CD14-positive monocyte (primary cell): ENCODE data around the gene NPPA. TPM values are rescaled to one million over a fixed set of nuclear protein-coding genes. Genes with fewer than 3 reads are reported as not detected.

Experiments used
- DNase-seq, 3 donors: peaks; one replicate each; pipeline ENCODE4 v3.0.0-alpha.2; 2011 to 2022
- H2AFZ ChIP-seq: 2 replicates; pipeline ENCODE4 v1.6.0; 2012; ENCODE audit warnings: mild to moderate bottlenecking, low read depth, low read length, inconsistent platforms; ENCODE audit not compliant: insufficient read depth, poor library complexity, severe bottlenecking
- H3K27ac ChIP-seq, 2 donors: 1 replicate in 1 of 2; 2 replicates in 1 of 2; pipeline ENCODE4 v1.5.1; 2012 to 2013; ENCODE audit warnings: low read length in 2 of 2, control low read depth in 1 of 2, inconsistent platforms in 1 of 2, low read depth in 1 of 2, mild to moderate bottlenecking in 1 of 2
- H3K27me3 ChIP-seq, 2 donors: one replicate each; pipeline versions ENCODE4 v1.6.0 to v1.6.1; 2011 to 2013; ENCODE audit warnings: low read length in 2 of 2; ENCODE audit not compliant: control insufficient read depth in 2 of 2, insufficient read depth in 2 of 2
- H3K36me3 ChIP-seq, 2 donors: replicated peaks in 1 of 2; 1 replicate in 1 of 2; 2 replicates in 1 of 2; pipeline versions ENCODE4 v1.5.1 to v1.6.1; 2012 to 2013; ENCODE audit warnings: low read length in 2 of 2, control low read depth in 1 of 2, inconsistent platforms in 1 of 2, mild to moderate bottlenecking in 1 of 2; ENCODE audit not compliant: insufficient read depth in 2 of 2, control insufficient read depth in 1 of 2
- H3K4me1 ChIP-seq, 2 donors: 1 replicate in 1 of 2; 2 replicates in 1 of 2; pipeline versions ENCODE4 v1.5.1 to v1.6.1; 2012 to 2013; ENCODE audit warnings: low read length in 2 of 2, control low read depth in 1 of 2, inconsistent platforms in 1 of 2, mild to moderate bottlenecking in 1 of 2, moderate library complexity in 1 of 2; ENCODE audit not compliant: insufficient read depth in 2 of 2, control insufficient read depth in 1 of 2
- H3K4me2 ChIP-seq: replicated peaks from 2 replicates; pipeline ENCODE3; 2012; ENCODE audit warnings: low read length, moderate library complexity, mild to moderate bottlenecking; ENCODE audit not compliant: poor library complexity, severe bottlenecking; ENCODE audit errors: extremely low read depth
- H3K4me3 ChIP-seq, 3 experiments: fragments of 200-600 bp in 1 of 3; sonication (generic) in 1 of 3; replicated peaks in 1 of 3; 1 replicate in 2 of 3; 2 replicates in 1 of 3; pipeline ENCODE4 v1.5.1; 2011 to 2013; ENCODE audit warnings: low read length in 3 of 3, mild to moderate bottlenecking in 3 of 3, control low read depth in 2 of 3, low read depth in 2 of 3, inconsistent platforms in 1 of 3, moderate library complexity in 1 of 3
- H3K79me2 ChIP-seq: 2 replicates; pipeline ENCODE4 v1.6.0; 2012; ENCODE audit warnings: mild to moderate bottlenecking, control low read depth, inconsistent platforms, low read length, moderate library complexity; ENCODE audit not compliant: insufficient read depth
- H3K9ac ChIP-seq: 2 replicates; pipeline ENCODE4 v1.6.0; 2017; ENCODE audit warnings: low read length, mild to moderate bottlenecking; ENCODE audit not compliant: insufficient read depth, poor library complexity, severe bottlenecking
- H3K9me3 ChIP-seq, 2 donors: replicated peaks in 1 of 2; 1 replicate in 1 of 2; 2 replicates in 1 of 2; pipeline versions ENCODE4 v1.5.1 to v1.6.1; 2012 to 2013; ENCODE audit warnings: low read length in 2 of 2, control low read depth in 1 of 2; ENCODE audit not compliant: control insufficient read depth in 1 of 2, insufficient read depth in 1 of 2
- H4K20me1 ChIP-seq: 2 replicates; pipeline ENCODE4 v1.6.0; 2012; ENCODE audit warnings: mild to moderate bottlenecking, low read length, control low read depth, moderate library complexity; ENCODE audit not compliant: insufficient read depth
- H3K27ac Mint-ChIP-seq, 7 donors: one replicate each; pipeline ENCODE4 v1.8.0; 2020; ENCODE audit warnings: mild to moderate bottlenecking in 7 of 7, mixed read lengths in 7 of 7, moderate library complexity in 6 of 7, inconsistent platforms in 2 of 7
- H3K27me3 Mint-ChIP-seq, 3 donors: one replicate each; pipeline ENCODE4 v1.8.0; 2021 to 2022; ENCODE audit warnings: low read depth in 3 of 3, mild to moderate bottlenecking in 3 of 3, mixed read lengths in 3 of 3, moderate library complexity in 3 of 3, inconsistent platforms in 1 of 3
- H3K36me3 Mint-ChIP-seq, 2 donors: one replicate each; pipeline ENCODE4 v1.8.0; 2020; ENCODE audit warnings: mixed read lengths in 2 of 2, inconsistent platforms in 1 of 2, mild to moderate bottlenecking in 1 of 2
- H3K4me1 Mint-ChIP-seq: one replicate; pipeline ENCODE4 v1.8.0; 2020; ENCODE audit warnings: mild to moderate bottlenecking, mixed read lengths
- H3K4me3 Mint-ChIP-seq, 2 donors: one replicate each; pipeline ENCODE4 v1.8.0; 2020; ENCODE audit warnings: mild to moderate bottlenecking in 2 of 2, mixed read lengths in 2 of 2, moderate library complexity in 1 of 2
- H3K9me3 Mint-ChIP-seq, 7 donors: one replicate each; pipeline ENCODE4 v1.8.0; 2020 to 2022; ENCODE audit warnings: mixed read lengths in 7 of 7, mild to moderate bottlenecking in 6 of 7, moderate library complexity in 6 of 7, inconsistent platforms in 2 of 7
- CTCF ChIP-seq: fragments of 200-600 bp; IDR thresholded peaks from one replicate; pipeline ENCODE4 v1.8.0; 2022; ENCODE audit warnings: antibody characterized with exemption, mild to moderate bottlenecking
- WGBS: methylation state at CpG from one replicate; pipeline ENCODE4 v1.1.5; 2013; ENCODE audit warnings: missing lambda C conversion rate; ENCODE audit not compliant: insufficient coverage; 5-methylcytosine and 5-hydroxymethylcytosine counted together
- intact Hi-C, 2 donors: fragments of 100-400 bp; cut with micrococcal nuclease; formaldehyde crosslinking; loops; one replicate each; pipeline versions ENCODE4 v1.15.0 to v1.15.1; 2023
- polyA plus RNA-seq, 3 donors: library from polyadenylated mRNA; depleted of rRNA in 1 of 3; unstranded in 2 of 3; stranded (reverse) in 1 of 3; fragments of 300-500 nt in 2 of 3; fragments of >200 nt in 1 of 3; fragmentation: Illumina TruSeq in 2 of 3; gene quantifications; 1 replicate in 2 of 3; 2 replicates in 1 of 3; pipeline ENCODE4 v1.2.3, GENCODE V29; 2012 to 2021

The NPPA gene
- polyA plus RNA-seq, 3 donors = not detected

GRCh38 chr1:11797525-11798216 lies 49.9 kb downstream of the NPPA start:
- peaks cover 0 to 2% (median 0%) of the 10 kb centered on the region in 3 donors for H3K27me3 Mint-ChIP-seq
- Histone ChIP-seq H3K27ac (no peak overlapping the region), H3K4me3 (no peak overlapping the region), H3K36me3 (peaks cover 70 to 92% of the 10 kb centered on the region in 2 donors), H2AFZ (no peak overlapping the region), H3K79me2 (peaks cover 24% of the 10 kb centered on the region), H3K4me2 (no peak overlapping the region), H3K27me3 (no peaks in the 10 kb centered on the region), H3K9ac (no peak overlapping the region), H3K9me3 (no peaks in the 10 kb centered on the region), H4K20me1 (peaks cover 31% of the 10 kb centered on the region), H3K4me1 (peaks cover 11 to 18% of the 10 kb centered on the region in 2 donors)
- DNase-seq = no peak
- no peaks in the 10 kb centered on the region for H3K9me3 Mint-ChIP-seq
- no peak for TF ChIP-seq CTCF
- peak overlapping the region in 3 of 7 donors; percentile 46 to 61 (median 60) for H3K27ac Mint-ChIP-seq
- intact Hi-C loops = loop anchor here in 1 of 2 donors (10.0 kb wide), 1 partner anchor 63 kb away; the partner anchor contains the start of gene AGTRAP
- WGBS = 100% methylated on average over 1 of the region's 6 CpGs
- peaks cover 21% of the 10 kb centered on the region for H3K4me1 Mint-ChIP-seq
- no peak overlapping the region for H3K4me3 Mint-ChIP-seq
- peaks cover 75 to 95% of the 10 kb centered on the region in 2 donors for H3K36me3 Mint-ChIP-seq

GRCh38 chr1:11796036-11796828 lies 51.4 kb downstream of the NPPA start:
- peaks cover 0 to 2% (median 0%) of the 10 kb centered on the region in 3 donors for H3K27me3 Mint-ChIP-seq
- 94% methylated on average over 8 of the region's 15 CpGs for WGBS
- Histone ChIP-seq H3K4me2 (no peak overlapping the region), H3K36me3 (peaks cover 74 to 94% of the 10 kb centered on the region in 2 donors), H3K9me3 (no peaks in the 10 kb centered on the region), H3K79me2 (peaks cover 9% of the 10 kb centered on the region), H3K4me1 (peaks cover 14 to 18% of the 10 kb centered on the region in 2 donors), H3K4me3 (no peak overlapping the region), H3K27me3 (no peaks in the 10 kb centered on the region), H3K27ac (peak overlapping the region in 1 of 2 donors; percentile 51), H3K9ac (no peak overlapping the region), H2AFZ (no peak overlapping the region), H4K20me1 (peaks cover 16% of the 10 kb centered on the region)
- DNase-seq = no peak
- peak overlapping the region in 3 of 7 donors; percentile 33 to 76 (median 54) for H3K27ac Mint-ChIP-seq
- peaks cover 21% of the 10 kb centered on the region for H3K4me1 Mint-ChIP-seq
- no peak overlapping the region for H3K4me3 Mint-ChIP-seq
- intact Hi-C loops = loop anchor here in 1 of 2 donors (10.0 kb wide), 1 partner anchor 61 kb away; the partner anchor contains the start of gene AGTRAP
- no peaks in the 10 kb centered on the region for H3K9me3 Mint-ChIP-seq
- peaks cover 80 to 95% of the 10 kb centered on the region in 2 donors for H3K36me3 Mint-ChIP-seq
- TF ChIP-seq CTCF = no peak
